ENCODE results near the gene KCNQ1.

KCNQ1 gene

GRCh38 chr11:2825889-2826678 lies 381.3 kb downstream of the KCNQ1 start:
- DNase-seq (ENCODE audit: low read depth in 2 of 2): peak; percentile 93 to 94

GRCh38 chr11:2826679-2827056 lies 381.9 kb downstream of the KCNQ1 start:
- no peak for DNase-seq (ENCODE audit: low read depth in 2 of 2)

- no peak for DNase-seq (ENCODE audit: low read depth in 2 of 2)
Measured at GRCh38 chr11:2827256-2827655, 382.4 kb downstream of the KCNQ1 start.

GRCh38 chr11:2827792-2828191 lies 383.0 kb downstream of the KCNQ1 start:
- no peak for DNase-seq (ENCODE audit: low read depth in 2 of 2)

- no peak for DNase-seq (ENCODE audit: low read depth in 2 of 2)
Measured at GRCh38 chr11:2828585-2829330, 383.9 kb downstream of the KCNQ1 start.

GRCh38 chr11:2830030-2830812 lies 385.4 kb downstream of the KCNQ1 start:
- DNase-seq (ENCODE audit: low read depth in 2 of 2): no peak

GRCh38 chr11:2830886-2831285 lies 386.1 kb downstream of the KCNQ1 start:
- DNase-seq (ENCODE audit: low read depth in 2 of 2): no peak

GRCh38 chr11:2831781-2832532 lies 387.1 kb downstream of the KCNQ1 start:
- no peak for DNase-seq (ENCODE audit: low read depth in 2 of 2)

- no peak for DNase-seq (ENCODE audit: low read depth in 2 of 2)
Measured at GRCh38 chr11:2832533-2833020, 387.8 kb downstream of the KCNQ1 start.

- no peak for DNase-seq (ENCODE audit: low read depth in 2 of 2)
Measured at GRCh38 chr11:2833051-2833715, 388.4 kb downstream of the KCNQ1 start.

- no peak for DNase-seq (ENCODE audit: low read depth in 2 of 2)
Measured at GRCh38 chr11:2833716-2834502, 389.1 kb downstream of the KCNQ1 start.

- no peak for DNase-seq (ENCODE audit: low read depth in 2 of 2)
Measured at GRCh38 chr11:2834503-2835273, 389.9 kb downstream of the KCNQ1 start.

GRCh38 chr11:2835296-2835695 lies 390.5 kb downstream of the KCNQ1 start:
- no peak for DNase-seq (ENCODE audit: low read depth in 2 of 2)

- no peak for DNase-seq (ENCODE audit: low read depth in 2 of 2)
Measured at GRCh38 chr11:2835751-2836150, 390.9 kb downstream of the KCNQ1 start.

- no peak for DNase-seq (ENCODE audit: low read depth in 2 of 2)
Measured at GRCh38 chr11:2836315-2837095, 391.7 kb downstream of the KCNQ1 start.

- DNase-seq (ENCODE audit: low read depth in 2 of 2): no peak
Measured at GRCh38 chr11:2837096-2837601, 392.3 kb downstream of the KCNQ1 start.

GRCh38 chr11:2837651-2838050 lies 392.8 kb downstream of the KCNQ1 start:
- no peak for DNase-seq (ENCODE audit: low read depth in 2 of 2)

- no peak for DNase-seq (ENCODE audit: low read depth in 2 of 2)
Measured at GRCh38 chr11:2838091-2838490, 393.3 kb downstream of the KCNQ1 start.
